B cell (primary cell): Measurements from ENCODE around the gene YRDC. TPM values are rescaled to one million over a fixed set of nuclear protein-coding genes. Genes with fewer than 3 reads are reported as not detected.

ENCODE experiments used
- ATAC-seq: fragments of 200-7000 bp; cut with Tn5 transposase; one replicate; pipeline ENCODE4 v1.10.0; 2021; ENCODE audit warnings: low read depth, mild to moderate bottlenecking, moderate number of reproducible peaks, moderate library complexity
- CTCF ChIA-PET: fragments of 350-600 bp; sonication (Branson Sonifier 250); formaldehyde crosslinking; loops from one replicate; lab custom pipeline; 2021; ENCODE audit warnings: antibody characterized with exemption, inconsistent platforms; lab: Charles Lee
- POLR2A ChIA-PET: fragments of 350-600 bp; sonication (Branson Sonifier 250); formaldehyde crosslinking; loops from one replicate; lab custom pipeline; 2021; ENCODE audit warnings: antibody characterized with exemption; lab: Charles Lee
- DNase-seq: peaks from one replicate; pipeline ENCODE4 v3.0.0; 2013
- H2AFZ ChIP-seq: 2 replicates; pipeline ENCODE4 v1.6.1; 2012; ENCODE audit warnings: mild to moderate bottlenecking, low read depth, low read length; ENCODE audit not compliant: insufficient read depth, poor library complexity, severe bottlenecking
- H3K27ac ChIP-seq, 2 donors: 1 replicate in 1 of 2; 2 replicates in 1 of 2; pipeline ENCODE4 v1.5.1; 2012 to 2013; ENCODE audit warnings: low read length in 2 of 2, mild to moderate bottlenecking in 2 of 2, moderate library complexity in 1 of 2
- H3K27me3 ChIP-seq, 4 experiments: fragments of 200-600 bp in 1 of 4; sonication (generic) in 1 of 4; replicated peaks in 1 of 4; 1 replicate in 2 of 4; 2 replicates in 2 of 4; pipeline versions ENCODE4 v1.6.1 to v1.7.0; 2013 to 2016; ENCODE audit warnings: low read length in 3 of 4, mild to moderate bottlenecking in 2 of 4, mixed read lengths in 1 of 4, moderate library complexity in 1 of 4; ENCODE audit not compliant: insufficient read depth in 4 of 4, control insufficient read depth in 3 of 4; ENCODE audit errors: control extremely low read depth in 1 of 4
- H3K36me3 ChIP-seq, 2 experiments: replicated peaks in 1 of 2; 1 replicate in 1 of 2; 2 replicates in 1 of 2; pipeline versions ENCODE4 v1.6.1 to v1.7.1; 2013; ENCODE audit warnings: low read length in 1 of 2; ENCODE audit not compliant: insufficient read depth in 2 of 2, control insufficient read depth in 1 of 2; ENCODE audit errors: control extremely low read depth in 1 of 2, extremely low read depth in 1 of 2
- H3K4me1 ChIP-seq, 2 donors: fragments of 200-600 bp in 1 of 2; sonication (generic) in 1 of 2; 1 replicate in 1 of 2; 2 replicates in 1 of 2; pipeline versions ENCODE4 v1.5.1 to v1.6.1; 2013 to 2017; ENCODE audit warnings: low read length in 2 of 2; ENCODE audit not compliant: control insufficient read depth in 2 of 2, insufficient read depth in 2 of 2
- H3K4me2 ChIP-seq: replicated peaks from 2 replicates; pipeline ENCODE3; 2012; ENCODE audit warnings: mild to moderate bottlenecking, low read depth, low read length; ENCODE audit not compliant: poor library complexity, severe bottlenecking
- H3K4me3 ChIP-seq, 5 experiments: fragments of 200-600 bp in 1 of 5; sonication (generic) in 1 of 5; 1 replicate in 3 of 5; 2 replicates in 2 of 5; pipeline versions ENCODE4 v1.5.1 to v1.7.0; 2011 to 2016; ENCODE audit warnings: low read length in 4 of 5, mild to moderate bottlenecking in 4 of 5, low read depth in 2 of 5, control low read depth in 1 of 5, moderate library complexity in 1 of 5; ENCODE audit not compliant: insufficient read depth in 1 of 5; ENCODE audit errors: control extremely low read depth in 1 of 5, extremely low read depth in 1 of 5
- H3K79me2 ChIP-seq: fragments of 200-600 bp; sonication (generic); one replicate; pipeline ENCODE4 v1.6.0; 2016; ENCODE audit warnings: low read length; ENCODE audit not compliant: control insufficient read depth, insufficient read depth
- H3K9ac ChIP-seq: fragments of 200-600 bp; sonication (generic); 2 replicates; pipeline ENCODE4 v1.6.1; 2017; ENCODE audit warnings: mild to moderate bottlenecking, low read length, moderate library complexity
- H3K9me3 ChIP-seq, 3 donors: one replicate each; pipeline versions ENCODE4 v1.6.1 to v1.7.1; 2013; ENCODE audit warnings: low read length in 2 of 3; ENCODE audit not compliant: control insufficient read depth in 2 of 3, insufficient read depth in 1 of 3; ENCODE audit errors: control extremely low read depth in 1 of 3
- H4K20me1 ChIP-seq: 2 replicates; pipeline ENCODE4 v1.6.0; 2012; ENCODE audit warnings: mild to moderate bottlenecking, low read length; ENCODE audit not compliant: insufficient read depth, control insufficient read depth, poor library complexity, severe bottlenecking
- H3K27ac Mint-ChIP-seq: one replicate; pipeline ENCODE4 v1.8.0; 2021; ENCODE audit warnings: mixed read lengths
- H3K27me3 Mint-ChIP-seq: one replicate; pipeline ENCODE4 v1.8.0; 2021; ENCODE audit warnings: mixed read lengths
- H3K4me1 Mint-ChIP-seq: one replicate; pipeline ENCODE4 v1.8.0; 2021; ENCODE audit warnings: mixed read lengths
- H3K4me3 Mint-ChIP-seq: one replicate; pipeline ENCODE4 v1.8.0; 2021; ENCODE audit warnings: mixed read lengths
- H3K9me3 Mint-ChIP-seq: one replicate; pipeline ENCODE4 v1.8.0; 2022; ENCODE audit warnings: mixed read lengths; ENCODE audit not compliant: insufficient read depth
- EZH2 ChIP-seq: IDR thresholded peaks from 2 replicates; pipeline ENCODE4 v1.6.1; 2012; ENCODE audit warnings: borderline replicate concordance, low read depth, mild to moderate bottlenecking, moderate library complexity, low read length; ENCODE audit not compliant: insufficient read depth, poor library complexity, severe bottlenecking
- WGBS: methylation state at CpG from one replicate; pipeline ENCODE4 v1.1.5; 2013; ENCODE audit warnings: missing lambda C conversion rate; ENCODE audit not compliant: insufficient coverage; 5-methylcytosine and 5-hydroxymethylcytosine counted together
- intact Hi-C: fragments of 100-400 bp; cut with micrococcal nuclease; formaldehyde crosslinking; loops from one replicate; pipeline ENCODE4 v1.10.0; 2022
- polyA plus RNA-seq: library from polyadenylated mRNA; depleted of rRNA; stranded (reverse); fragments of >200 nt; gene quantifications from 2 replicates; pipeline ENCODE4 v1.2.3, GENCODE V29; 2012
- total RNA-seq, 2 donors: library from RNA; stranded (reverse); fragments of 120-200 nt in 1 of 2; gene quantifications; 1 replicate in 1 of 2; 2 replicates in 1 of 2; pipeline versions ENCODE4 v1.2.3 to v1.2.4, GENCODE V29; 2013 to 2022
- TF ChIP-seq, protein P1 (sequence below): fragments of 200-600 bp; IDR thresholded peaks from one replicate; pipeline ENCODE4 v1.8.0; 2022; ENCODE audit warnings: antibody characterized with exemption, mild to moderate bottlenecking

YRDC gene
- total and polyA plus RNA-seq, 2 donors (not counting 1 experiment from before 2014, with no cell fraction given): 12.5 to 16.7 TPM

DNA sequence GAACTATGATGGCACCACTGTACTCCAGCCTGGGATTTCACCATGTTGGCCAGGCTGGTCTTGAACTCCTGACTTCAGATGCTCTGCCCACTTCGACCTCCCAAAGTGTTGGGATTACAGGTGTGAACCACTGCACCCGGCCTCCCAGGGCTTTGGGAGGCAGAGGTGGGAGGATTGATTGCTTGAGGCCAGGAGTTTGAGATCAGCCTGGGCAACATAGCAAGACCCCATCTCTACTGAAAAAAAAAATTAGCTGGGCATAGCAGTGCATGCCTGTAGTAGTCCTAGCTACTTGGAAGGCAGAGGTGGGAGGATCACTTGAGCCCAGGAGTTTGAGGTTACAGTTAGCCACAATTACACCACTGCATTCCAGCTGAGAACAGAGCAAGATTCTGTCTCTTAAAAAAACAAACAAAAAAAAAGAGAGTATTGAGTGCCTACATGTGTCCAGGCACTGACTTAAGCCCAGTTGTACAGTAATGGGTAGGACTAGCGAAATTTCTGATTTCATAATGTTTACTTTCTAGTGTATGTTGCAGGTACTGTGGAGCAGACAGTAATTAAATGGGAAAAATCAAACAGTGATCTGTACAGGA lies 10.2 kb downstream of the YRDC start:
- Histone ChIP-seq H3K79me2 (no peaks in the 10 kb centered on the region), H2AFZ (no peak overlapping the region), H3K36me3 (peaks cover 0 to 25% of the 10 kb centered on the region in 2 experiments), H3K9me3 (no peaks in the 10 kb centered on the region), H3K4me1 (peaks cover 15 to 18% of the 10 kb centered on the region in 2 donors), H3K4me3 (no peak overlapping the region), H4K20me1 (peaks cover 11% of the 10 kb centered on the region), H3K27me3 (peaks cover 0 to 9% (median 0%) of the 10 kb centered on the region in 4 experiments), H3K4me2 (no peak overlapping the region), H3K27ac (no peak overlapping the region), H3K9ac (no peak overlapping the region)
- Mint-ChIP-seq H3K27me3 (no peaks in the 10 kb centered on the region), H3K9me3 (no peaks in the 10 kb centered on the region), H3K27ac (no peak overlapping the region), H3K4me1 (peaks cover 16% of the 10 kb centered on the region), H3K4me3 (no peak overlapping the region)
- DNase-seq (no peak), ATAC-seq (no peak)
- ChIA-PET POLR2A (interaction anchor here (1.4 kb wide), 1 partner anchor 10 kb away, joined by 5 read pairs; the partner anchor contains the start of genes C1orf122 and YRDC), CTCF (interaction anchor here (0.7 kb wide), 1 partner anchor 1038 kb away, joined by 3 read pairs; no protein-coding TSS in a partner anchor)
- intact Hi-C loops: no loop called here
- 93% methylated on average over 2 of the region's 3 CpGs for WGBS
- TF ChIP-seq, protein P1, sequence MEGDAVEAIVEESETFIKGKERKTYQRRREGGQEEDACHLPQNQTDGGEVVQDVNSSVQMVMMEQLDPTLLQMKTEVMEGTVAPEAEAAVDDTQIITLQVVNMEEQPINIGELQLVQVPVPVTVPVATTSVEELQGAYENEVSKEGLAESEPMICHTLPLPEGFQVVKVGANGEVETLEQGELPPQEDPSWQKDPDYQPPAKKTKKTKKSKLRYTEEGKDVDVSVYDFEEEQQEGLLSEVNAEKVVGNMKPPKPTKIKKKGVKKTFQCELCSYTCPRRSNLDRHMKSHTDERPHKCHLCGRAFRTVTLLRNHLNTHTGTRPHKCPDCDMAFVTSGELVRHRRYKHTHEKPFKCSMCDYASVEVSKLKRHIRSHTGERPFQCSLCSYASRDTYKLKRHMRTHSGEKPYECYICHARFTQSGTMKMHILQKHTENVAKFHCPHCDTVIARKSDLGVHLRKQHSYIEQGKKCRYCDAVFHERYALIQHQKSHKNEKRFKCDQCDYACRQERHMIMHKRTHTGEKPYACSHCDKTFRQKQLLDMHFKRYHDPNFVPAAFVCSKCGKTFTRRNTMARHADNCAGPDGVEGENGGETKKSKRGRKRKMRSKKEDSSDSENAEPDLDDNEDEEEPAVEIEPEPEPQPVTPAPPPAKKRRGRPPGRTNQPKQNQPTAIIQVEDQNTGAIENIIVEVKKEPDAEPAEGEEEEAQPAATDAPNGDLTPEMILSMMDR: no peak
- no peak for TF ChIP-seq EZH2
